ENCODE measurements around the gene EMX1. TPM values are rescaled to one million over a fixed set of nuclear protein-coding genes. Genes with fewer than 3 reads are reported as not detected.

EMX1 gene
- total RNA-seq, 1 donor from 2014 or later, result 0.54 TPM

Other genes starting within 250 kb of the EMX1 start
- 34.5 TPM for gene EXOC6B, start 91.5 kb upstream of the EMX1 start, total RNA-seq (ENCODE audit: unreplicated experiment)
- 1.7 TPM for gene SPR, start 30.1 kb upstream of the EMX1 start, total RNA-seq (ENCODE audit: unreplicated experiment)
- 13.7 TPM for gene SFXN5, start 154.2 kb downstream of the EMX1 start, total RNA-seq (ENCODE audit: unreplicated experiment)
- gene RAB11FIP5, start 195.4 kb downstream of the EMX1 start, total RNA-seq (ENCODE audit: unreplicated experiment), result 13.5 TPM